Astrocyte (in vitro differentiated cells and primary cell): ENCODE measurements around the gene TRAPPC3L. TPM values are rescaled to one million over a fixed set of nuclear protein-coding genes. Genes with fewer than 3 reads are reported as not detected.
A peak's percentile ranks its signal among the peaks of the same experiment; 100 is the strongest.

ENCODE experiments used
- DNase-seq: peaks from one replicate; pipeline ENCODE4 v3.0.0-alpha.2; 2010; ENCODE audit warnings: low read depth
- FAIRE-seq: peaks from 2 replicates; lab custom pipeline; 2011; peaks lifted over from hg19 to GRCh38; lab: Jason Lieb, UNC
- H2AFZ ChIP-seq: 2 replicates; pipeline ENCODE4 v1.6.0; 2012; ENCODE audit warnings: low read depth, low read length, inconsistent platforms
- H3K27ac ChIP-seq: 2 replicates; pipeline ENCODE4 v1.5.1; 2011; ENCODE audit warnings: low read depth, low read length, inconsistent platforms
- H3K27me3 ChIP-seq: 2 replicates; pipeline ENCODE4 v1.6.0; 2011; ENCODE audit warnings: low read length, inconsistent platforms; ENCODE audit not compliant: insufficient read depth
- H3K36me3 ChIP-seq: 2 replicates; pipeline ENCODE4 v1.5.1; 2011; ENCODE audit warnings: low read length, inconsistent platforms; ENCODE audit not compliant: insufficient read depth
- H3K4me1 ChIP-seq: 2 replicates; pipeline ENCODE4 v1.5.1; 2011; ENCODE audit warnings: low read length, inconsistent platforms; ENCODE audit not compliant: insufficient read depth
- H3K4me2 ChIP-seq: 2 replicates; pipeline ENCODE4 v1.6.0; 2012; ENCODE audit warnings: low read length, inconsistent platforms
- H3K4me3 ChIP-seq: 2 replicates; pipeline ENCODE4 v1.5.1; 2011; ENCODE audit warnings: low read depth, mild to moderate bottlenecking, low read length, inconsistent platforms; ENCODE audit not compliant: insufficient read depth
- H3K79me2 ChIP-seq: 2 replicates; pipeline ENCODE4 v1.6.0; 2012; ENCODE audit warnings: mild to moderate bottlenecking, low read length, inconsistent platforms; ENCODE audit not compliant: insufficient read depth
- H3K9ac ChIP-seq: 2 replicates; pipeline ENCODE4 v1.6.0; 2012; ENCODE audit warnings: mild to moderate bottlenecking, low read length, inconsistent platforms
- H3K9me3 ChIP-seq: 2 replicates; pipeline ENCODE4 v1.5.1; 2012; ENCODE audit warnings: low read depth, mild to moderate bottlenecking, low read length, inconsistent platforms; ENCODE audit not compliant: insufficient read depth
- H4K20me1 ChIP-seq: 2 replicates; pipeline ENCODE4 v1.6.0; 2012; ENCODE audit warnings: low read length, inconsistent platforms; ENCODE audit not compliant: insufficient read depth
- H3K27ac Mint-ChIP-seq: one replicate; pipeline ENCODE4 v1.8.0; 2021; ENCODE audit warnings: mild to moderate bottlenecking, mixed read lengths; ENCODE audit not compliant: unreplicated experiment
- H3K27me3 Mint-ChIP-seq: one replicate; pipeline ENCODE4 v1.8.0; 2021; ENCODE audit warnings: low read depth, mixed read lengths; ENCODE audit not compliant: unreplicated experiment
- H3K36me3 Mint-ChIP-seq: one replicate; pipeline ENCODE4 v1.8.0; 2021; ENCODE audit warnings: low read depth, mixed read lengths; ENCODE audit not compliant: unreplicated experiment
- H3K4me1 Mint-ChIP-seq: one replicate; pipeline ENCODE4 v1.8.0; 2021; ENCODE audit warnings: low read depth, mixed read lengths; ENCODE audit not compliant: unreplicated experiment
- H3K4me3 Mint-ChIP-seq: one replicate; pipeline ENCODE4 v1.8.0; 2021; ENCODE audit warnings: mild to moderate bottlenecking, moderate library complexity, mixed read lengths; ENCODE audit not compliant: unreplicated experiment
- H3K9me3 Mint-ChIP-seq: one replicate; pipeline ENCODE4 v1.8.0; 2021; ENCODE audit warnings: mild to moderate bottlenecking, mixed read lengths; ENCODE audit not compliant: unreplicated experiment
- CTCF ChIP-seq: IDR thresholded peaks from 2 replicates; pipeline ENCODE4 v1.5.1; 2011; ENCODE audit warnings: low read depth, mild to moderate bottlenecking, inconsistent platforms, low read length, moderate library complexity; ENCODE audit not compliant: insufficient read depth
- EZH2 ChIP-seq: IDR thresholded peaks from 2 replicates; pipeline ENCODE4 v1.6.1; 2012; ENCODE audit warnings: mild to moderate bottlenecking, low read length, inconsistent platforms; ENCODE audit not compliant: insufficient read depth
- total RNA-seq: library from RNA; stranded (reverse); gene quantifications from 2 replicates; pipeline ENCODE4 v1.2.1, GENCODE V29; 2021

The TRAPPC3L gene
- total RNA-seq, 1 donor from 2014 or later, result not detected

- FAIRE-seq, result no peak
- Histone ChIP-seq H3K27me3 (no peaks in the 10 kb centered on the region), H3K4me2 (no peak overlapping the region)
Observed at GRCh38 chr6:116508527-116508926, 37.0 kb downstream of the TRAPPC3L start.

DNA sequence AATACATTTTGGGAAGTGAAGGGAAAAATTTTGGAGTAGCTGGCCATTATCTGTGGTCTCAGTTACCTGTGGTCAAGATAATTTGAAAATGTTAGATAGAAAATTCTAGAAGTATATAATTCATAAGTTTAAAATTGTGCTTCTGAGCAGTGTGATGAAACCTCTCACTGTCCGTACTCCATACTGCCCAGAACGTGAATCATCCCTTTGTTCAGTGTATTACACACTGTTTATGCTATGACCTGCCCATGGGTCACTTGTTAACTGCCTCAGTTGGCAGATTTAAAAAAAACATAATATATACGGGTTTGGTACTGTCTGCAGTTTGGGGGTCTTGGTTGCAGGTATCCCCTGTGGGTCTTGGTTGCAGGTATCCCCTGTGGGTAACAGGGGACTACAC, 38.2 kb downstream of the TRAPPC3L start:
- no peak overlapping the region for H2AFZ ChIP-seq
- peaks cover 4% of the 10 kb centered on the region for H3K79me2 ChIP-seq
- H3K4me3 Mint-ChIP-seq, result no peak overlapping the region
- no peak overlapping the region for H3K4me2 ChIP-seq
- FAIRE-seq (no peak), DNase-seq (no peak)
- peaks cover 23% of the 10 kb centered on the region for H3K9me3 Mint-ChIP-seq
- H3K4me1 ChIP-seq, result peaks cover 8% of the 10 kb centered on the region
- no peaks in the 10 kb centered on the region for H3K36me3 Mint-ChIP-seq
- no peaks in the 10 kb centered on the region for H3K36me3 ChIP-seq
- no peak for TF ChIP-seq CTCF
- no peak for TF ChIP-seq EZH2
- H3K9me3 ChIP-seq, result no peaks in the 10 kb centered on the region
- no peak overlapping the region for H3K27ac ChIP-seq
- no peak overlapping the region for H3K4me3 ChIP-seq
- peaks cover 4% of the 10 kb centered on the region for H3K4me1 Mint-ChIP-seq
- no peaks in the 10 kb centered on the region for H3K27me3 ChIP-seq
- H3K9ac ChIP-seq, result no peak overlapping the region
- H4K20me1 ChIP-seq, result no peaks in the 10 kb centered on the region
- H3K27me3 Mint-ChIP-seq, result no peaks in the 10 kb centered on the region
- no peak overlapping the region for H3K27ac Mint-ChIP-seq

More at GRCh38 chr6:116508527-116508926, 37.0 kb downstream of the TRAPPC3L start:
- H3K4me3 ChIP-seq, result no peak overlapping the region
- no peaks in the 10 kb centered on the region for H3K9me3 ChIP-seq
- Mint-ChIP-seq H3K27me3 (no peaks in the 10 kb centered on the region), H3K36me3 (no peaks in the 10 kb centered on the region), H3K4me1 (peaks cover 11% of the 10 kb centered on the region), H3K9me3 (peaks cover 17% of the 10 kb centered on the region), H3K27ac (no peak overlapping the region), H3K4me3 (no peak overlapping the region)
- H3K79me2 ChIP-seq, result peaks cover 14% of the 10 kb centered on the region
- TF ChIP-seq CTCF, result no peak
- H3K9ac ChIP-seq, result no peak overlapping the region
- H3K4me1 ChIP-seq, result peaks cover 11% of the 10 kb centered on the region
- no peaks in the 10 kb centered on the region for H3K36me3 ChIP-seq
- H3K27ac ChIP-seq, result no peak overlapping the region
- no peaks in the 10 kb centered on the region for H4K20me1 ChIP-seq
- DNase-seq, result no peak
- no peak overlapping the region for H2AFZ ChIP-seq

DNA sequence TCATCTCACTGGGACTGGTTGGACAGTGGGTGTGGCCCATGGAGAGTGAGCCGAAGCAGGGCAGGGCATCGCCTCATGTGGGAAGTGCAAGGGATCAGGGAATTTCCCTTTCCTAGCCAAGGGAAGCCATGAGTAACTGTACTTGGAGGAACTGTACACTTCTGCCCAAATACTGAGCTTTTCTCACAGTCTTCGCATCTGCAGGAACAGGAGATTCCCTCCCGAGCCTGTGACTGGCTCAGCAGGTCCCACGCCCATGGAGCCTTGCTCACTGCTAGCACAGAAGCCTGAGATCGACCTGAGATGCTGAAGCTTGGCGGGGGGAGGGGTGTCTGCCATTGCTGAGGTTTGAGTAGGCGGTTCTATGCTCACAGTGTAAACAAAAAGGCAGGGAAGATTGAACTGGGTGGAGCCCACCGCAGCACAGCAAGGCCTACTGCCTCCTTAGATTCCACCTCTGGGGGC, 44.5 kb downstream of the TRAPPC3L start:
- Histone ChIP-seq H3K4me2 (peak overlapping the region; percentile 33), H4K20me1 (no peaks in the 10 kb centered on the region), H3K9ac (no peak overlapping the region), H3K36me3 (no peaks in the 10 kb centered on the region), H3K27me3 (no peaks in the 10 kb centered on the region), H3K4me1 (peaks cover 2% of the 10 kb centered on the region), H3K9me3 (no peaks in the 10 kb centered on the region), H3K4me3 (no peak overlapping the region), H2AFZ (no peak overlapping the region), H3K27ac (no peak overlapping the region), H3K79me2 (no peaks in the 10 kb centered on the region)
- Mint-ChIP-seq H3K27me3 (peaks cover 2% of the 10 kb centered on the region), H3K4me1 (no peaks in the 10 kb centered on the region), H3K27ac (no peak overlapping the region), H3K4me3 (no peak overlapping the region), H3K36me3 (no peaks in the 10 kb centered on the region), H3K9me3 (peaks cover 22% of the 10 kb centered on the region)
- DNase-seq (no peak), FAIRE-seq (no peak)
- TF ChIP-seq EZH2 (no peak), CTCF (no peak)
